Cardiac muscle cell (in vitro differentiated cells and primary cell): ENCODE data around the gene DLGAP1. TPM values are rescaled to one million over a fixed set of nuclear protein-coding genes. Genes with fewer than 3 reads are reported as not detected.
"Not testable (repeated sequence)": the region's sequence is repeated elsewhere in the genome, so short reads cannot be mapped to it uniquely, and the experiment has no call there.

Source experiments
- DNase-seq, 2 donors: peaks; one replicate each; pipeline versions ENCODE4 v3.0.0 to v3.0.0-alpha.2; 2010 to 2017; ENCODE audit warnings: low read depth in 1 of 2, low spot score in 1 of 2
- H3K27ac ChIP-seq: fragments of 200-600 bp; sonication (generic); 2 replicates; pipeline ENCODE4 v1.5.1; 2016
- H3K27me3 ChIP-seq: fragments of 200-600 bp; sonication (generic); 2 replicates; pipeline ENCODE4 v1.6.0; 2016; ENCODE audit warnings: control low read depth
- H3K36me3 ChIP-seq: fragments of 200-600 bp; sonication (generic); 2 replicates; pipeline ENCODE4 v1.5.1; 2016; ENCODE audit warnings: control low read depth
- H3K4me1 ChIP-seq: fragments of 200-600 bp; sonication (generic); 2 replicates; pipeline ENCODE4 v1.8.1; 2017; ENCODE audit warnings: low read depth, mild to moderate bottlenecking, mixed run types
- H3K4me3 ChIP-seq: fragments of 200-600 bp; sonication (generic); 2 replicates; pipeline ENCODE4 v1.5.1; 2016; ENCODE audit warnings: mild to moderate bottlenecking
- H3K9me3 ChIP-seq: fragments of 200-600 bp; sonication (generic); 2 replicates; pipeline ENCODE4 v1.5.1; 2017; ENCODE audit warnings: low read depth, mild to moderate bottlenecking, control low read depth
- CTCF ChIP-seq: IDR thresholded peaks from 2 replicates; pipeline ENCODE4 v1.5.1; 2012; ENCODE audit warnings: low read depth, mild to moderate bottlenecking, low read length
- polyA plus RNA-seq: library from polyadenylated mRNA; unstranded; fragments of >200 nt; fragmentation: Nextera tagmentation; extraction: Ambion mirVana; gene quantifications from 2 replicates; pipeline ENCODE4 v1.2.1, GENCODE V29; 2016
- total RNA-seq: library from RNA; depleted of rRNA; stranded (reverse); fragments of >200 nt; gene quantifications from 2 replicates; pipeline ENCODE4 v1.2.3, GENCODE V29; 2016

Gene DLGAP1
- total and polyA plus RNA-seq, 2 experiments from 2014 or later, result 2.5 to 7.9 TPM

- peaks cover 38% of the 10 kb centered on the region for H3K4me1 ChIP-seq
- H3K27ac ChIP-seq, result peak overlapping the region; percentile 53
- no peak for TF ChIP-seq CTCF
- no peaks in the 10 kb centered on the region for H3K9me3 ChIP-seq
- no peaks in the 10 kb centered on the region for H3K27me3 ChIP-seq
- no peaks in the 10 kb centered on the region for H3K36me3 ChIP-seq
- DNase-seq, result no peak
- no peak overlapping the region for H3K4me3 ChIP-seq
Measured at GRCh38 chr18:3654442-3655253, 800.5 kb downstream of the DLGAP1 start.

- Histone ChIP-seq H3K36me3 (no peaks in the 10 kb centered on the region), H3K4me1 (peaks cover 45% of the 10 kb centered on the region), H3K9me3 (no peaks in the 10 kb centered on the region), H3K4me3 (no peak overlapping the region), H3K27ac (peak overlapping the region; percentile 53), H3K27me3 (no peaks in the 10 kb centered on the region)
- peak in 1 of 2 donors; percentile 21 for DNase-seq
- TF ChIP-seq CTCF, result no peak
Measured at GRCh38 chr18:3653851-3654441, 801.2 kb downstream of the DLGAP1 start.

GRCh38 chr18:3653263-3653850, 801.8 kb downstream of the DLGAP1 start:
- TF ChIP-seq CTCF, result no peak
- Histone ChIP-seq H3K27ac (peak overlapping the region; percentile 42), H3K4me3 (no peak overlapping the region)

GRCh38 chr18:3652380-3653262, 802.5 kb downstream of the DLGAP1 start:
- H3K27me3 ChIP-seq, result no peaks in the 10 kb centered on the region
- peak overlapping the region; percentile 42 for H3K27ac ChIP-seq
- peaks cover 53% of the 10 kb centered on the region for H3K4me1 ChIP-seq
- H3K4me3 ChIP-seq, result no peak overlapping the region
- H3K9me3 ChIP-seq, result no peaks in the 10 kb centered on the region
- peak; percentile 77 to 99 for DNase-seq
- H3K36me3 ChIP-seq, result no peaks in the 10 kb centered on the region
- no peak for TF ChIP-seq CTCF

More at GRCh38 chr18:3653263-3653850, 801.8 kb downstream of the DLGAP1 start:
- Histone ChIP-seq H3K9me3 (no peaks in the 10 kb centered on the region), H3K36me3 (no peaks in the 10 kb centered on the region), H3K27me3 (no peaks in the 10 kb centered on the region), H3K4me1 (peaks cover 51% of the 10 kb centered on the region)
- peak in 1 of 2 donors; percentile 20 for DNase-seq

GRCh38 chr18:3651266-3651665, 803.8 kb downstream of the DLGAP1 start:
- Histone ChIP-seq H3K4me1 (peaks cover 53% of the 10 kb centered on the region), H3K9me3 (no peaks in the 10 kb centered on the region), H3K27ac (no peak overlapping the region), H3K27me3 (no peaks in the 10 kb centered on the region), H3K36me3 (no peaks in the 10 kb centered on the region), H3K4me3 (no peak overlapping the region)
- DNase-seq, result no peak
- TF ChIP-seq CTCF, result no peak

- not testable (repeated sequence) for H3K9me3 ChIP-seq, H3K4me3 ChIP-seq, H3K36me3 ChIP-seq, H3K27me3 ChIP-seq
- peak overlapping the region; percentile 77 for H3K27ac ChIP-seq
- peak in 1 of 2 donors; percentile 55 for DNase-seq
- peaks cover 50% of the 10 kb centered on the region for H3K4me1 ChIP-seq
Measured at GRCh38 chr18:3650521-3651042, 804.5 kb downstream of the DLGAP1 start.
